Endodermal cell (in vitro differentiated cells): Measurements from ENCODE around the gene INTS6. TPM values are rescaled to one million over a fixed set of nuclear protein-coding genes. Genes with fewer than 3 reads are reported as not detected.

Source experiments
- DNase-seq: peaks from one replicate; pipeline ENCODE4 v3.0.0-alpha.2; 2017
- H3K27ac ChIP-seq: 2 replicates; pipeline ENCODE4 v1.5.1; 2013; ENCODE audit warnings: mild to moderate bottlenecking, low read depth, low read length, moderate library complexity
- H3K27me3 ChIP-seq: 2 replicates; pipeline ENCODE4 v1.6.1; 2013; ENCODE audit warnings: mild to moderate bottlenecking, low read length, moderate library complexity; ENCODE audit not compliant: insufficient read depth, control insufficient read depth, poor library complexity, severe bottlenecking
- H3K36me3 ChIP-seq: 2 replicates; pipeline ENCODE4 v1.7.0; 2013; ENCODE audit warnings: mild to moderate bottlenecking, low read length, moderate library complexity; ENCODE audit not compliant: control insufficient read depth, insufficient read depth
- H3K4me1 ChIP-seq: one replicate; pipeline ENCODE4 v1.7.0; 2013; ENCODE audit warnings: low read length; ENCODE audit not compliant: control insufficient read depth, insufficient read depth
- H3K4me3 ChIP-seq: 2 replicates; pipeline ENCODE4 v1.5.1; 2013; ENCODE audit warnings: mild to moderate bottlenecking, low read length, moderate library complexity
- H3K9ac ChIP-seq: 2 replicates; pipeline ENCODE4 v1.6.1; 2013; ENCODE audit warnings: mild to moderate bottlenecking, low read length, moderate library complexity; ENCODE audit not compliant: poor library complexity, severe bottlenecking; ENCODE audit errors: extremely low read depth
- H3K9me3 ChIP-seq: 2 replicates; pipeline ENCODE4 v1.6.1; 2013; ENCODE audit warnings: mild to moderate bottlenecking, low read length, moderate library complexity; ENCODE audit not compliant: control insufficient read depth
- H3K27ac Mint-ChIP-seq: 2 replicates; pipeline ENCODE4 v1.8.0; 2020; ENCODE audit warnings: mixed read lengths
- H3K27me3 Mint-ChIP-seq: 2 replicates; pipeline ENCODE4 v1.8.0; 2021; ENCODE audit warnings: mild to moderate bottlenecking, mixed read lengths; ENCODE audit not compliant: insufficient read depth
- H3K36me3 Mint-ChIP-seq: 2 replicates; pipeline ENCODE4 v1.8.0; 2020; ENCODE audit warnings: low read depth, mixed read lengths
- H3K4me1 Mint-ChIP-seq: 2 replicates; pipeline ENCODE4 v1.8.0; 2020; ENCODE audit warnings: mixed read lengths
- H3K4me3 Mint-ChIP-seq: 2 replicates; pipeline ENCODE4 v1.8.0; 2020; ENCODE audit warnings: mild to moderate bottlenecking, moderate library complexity, mixed read lengths
- H3K9me3 Mint-ChIP-seq: 2 replicates; pipeline ENCODE4 v1.8.0; 2020; ENCODE audit warnings: mild to moderate bottlenecking, mixed read lengths
- WGBS, 2 experiments: methylation state at CpG; one replicate each; pipeline versions ENCODE4 v1.1.5 to v1.1.7; 2013; ENCODE audit warnings: missing lambda C conversion rate in 2 of 2, mixed read lengths in 1 of 2; ENCODE audit not compliant: insufficient coverage in 1 of 2, insufficient read length in 1 of 2; 5-methylcytosine and 5-hydroxymethylcytosine counted together
- total RNA-seq, 2 donors: library from RNA; stranded (reverse); fragmentation: NEBNext Ultra II Directional in 1 of 2; extraction: Animal tissue kit (Norgen Biotek cat#: 25700) in 1 of 2; gene quantifications; 2 replicates in 1 of 2; 3 replicates in 1 of 2; pipeline ENCODE4 v1.2.1, GENCODE V29; 2021
- TF ChIP-seq, protein P1 (sequence below): fragments of 200-600 bp; sonication (generic); conservative IDR thresholded peaks from 2 replicates; pipeline ENCODE4 v1.5.0; 2021; ENCODE audit warnings: antibody characterized with exemption, mild to moderate bottlenecking

INTS6 gene
- total RNA-seq, 2 donors from 2014 or later = 42.4 to 62.1 TPM

- H3K27ac Mint-ChIP-seq = no peak overlapping the region
- TF ChIP-seq, protein P1, sequence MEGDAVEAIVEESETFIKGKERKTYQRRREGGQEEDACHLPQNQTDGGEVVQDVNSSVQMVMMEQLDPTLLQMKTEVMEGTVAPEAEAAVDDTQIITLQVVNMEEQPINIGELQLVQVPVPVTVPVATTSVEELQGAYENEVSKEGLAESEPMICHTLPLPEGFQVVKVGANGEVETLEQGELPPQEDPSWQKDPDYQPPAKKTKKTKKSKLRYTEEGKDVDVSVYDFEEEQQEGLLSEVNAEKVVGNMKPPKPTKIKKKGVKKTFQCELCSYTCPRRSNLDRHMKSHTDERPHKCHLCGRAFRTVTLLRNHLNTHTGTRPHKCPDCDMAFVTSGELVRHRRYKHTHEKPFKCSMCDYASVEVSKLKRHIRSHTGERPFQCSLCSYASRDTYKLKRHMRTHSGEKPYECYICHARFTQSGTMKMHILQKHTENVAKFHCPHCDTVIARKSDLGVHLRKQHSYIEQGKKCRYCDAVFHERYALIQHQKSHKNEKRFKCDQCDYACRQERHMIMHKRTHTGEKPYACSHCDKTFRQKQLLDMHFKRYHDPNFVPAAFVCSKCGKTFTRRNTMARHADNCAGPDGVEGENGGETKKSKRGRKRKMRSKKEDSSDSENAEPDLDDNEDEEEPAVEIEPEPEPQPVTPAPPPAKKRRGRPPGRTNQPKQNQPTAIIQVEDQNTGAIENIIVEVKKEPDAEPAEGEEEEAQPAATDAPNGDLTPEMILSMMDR = no peak
These were observed 25.0 kb upstream of the INTS6 start for GRCh38 chr13:51477653-51478324.

GRCh38 chr13:51477149-51477548, 24.3 kb upstream of the INTS6 start:
- Histone ChIP-seq H3K27me3 (no peaks in the 10 kb centered on the region), H3K36me3 (no peaks in the 10 kb centered on the region), H3K27ac (no peak overlapping the region), H3K4me1 (no peaks in the 10 kb centered on the region), H3K4me3 (no peak overlapping the region), H3K9ac (no peak overlapping the region), H3K9me3 (no peaks in the 10 kb centered on the region)
- Mint-ChIP-seq H3K27me3 (no peaks in the 10 kb centered on the region), H3K36me3 (no peaks in the 10 kb centered on the region), H3K4me1 (no peaks in the 10 kb centered on the region), H3K4me3 (no peak overlapping the region), H3K27ac (no peak overlapping the region), H3K9me3 (no peaks in the 10 kb centered on the region)
- no peak for DNase-seq
- 89 to 90% methylated on average over 1 to 3 of the region's 3 CpGs for WGBS, 2 experiments
- TF ChIP-seq, protein P1 = no peak

More at GRCh38 chr13:51477653-51478324, 25.0 kb upstream of the INTS6 start:
- DNase-seq = no peak
- H3K9me3 ChIP-seq = no peaks in the 10 kb centered on the region
- no peak overlapping the region for H3K27ac ChIP-seq
- Mint-ChIP-seq H3K4me1 (no peaks in the 10 kb centered on the region), H3K27me3 (no peaks in the 10 kb centered on the region), H3K4me3 (no peak overlapping the region), H3K36me3 (no peaks in the 10 kb centered on the region), H3K9me3 (peaks cover under 1% of the 10 kb centered on the region)
- H3K4me1 ChIP-seq = no peaks in the 10 kb centered on the region
- H3K27me3 ChIP-seq = no peaks in the 10 kb centered on the region
- no peak overlapping the region for H3K9ac ChIP-seq
- no peak overlapping the region for H3K4me3 ChIP-seq
- WGBS, 2 experiments = 100% methylated on average over 1 of the region's 2 CpGs; no CpG with 5 or more reads in 1 of the 2 experiments
- H3K36me3 ChIP-seq = no peaks in the 10 kb centered on the region

DNA sequence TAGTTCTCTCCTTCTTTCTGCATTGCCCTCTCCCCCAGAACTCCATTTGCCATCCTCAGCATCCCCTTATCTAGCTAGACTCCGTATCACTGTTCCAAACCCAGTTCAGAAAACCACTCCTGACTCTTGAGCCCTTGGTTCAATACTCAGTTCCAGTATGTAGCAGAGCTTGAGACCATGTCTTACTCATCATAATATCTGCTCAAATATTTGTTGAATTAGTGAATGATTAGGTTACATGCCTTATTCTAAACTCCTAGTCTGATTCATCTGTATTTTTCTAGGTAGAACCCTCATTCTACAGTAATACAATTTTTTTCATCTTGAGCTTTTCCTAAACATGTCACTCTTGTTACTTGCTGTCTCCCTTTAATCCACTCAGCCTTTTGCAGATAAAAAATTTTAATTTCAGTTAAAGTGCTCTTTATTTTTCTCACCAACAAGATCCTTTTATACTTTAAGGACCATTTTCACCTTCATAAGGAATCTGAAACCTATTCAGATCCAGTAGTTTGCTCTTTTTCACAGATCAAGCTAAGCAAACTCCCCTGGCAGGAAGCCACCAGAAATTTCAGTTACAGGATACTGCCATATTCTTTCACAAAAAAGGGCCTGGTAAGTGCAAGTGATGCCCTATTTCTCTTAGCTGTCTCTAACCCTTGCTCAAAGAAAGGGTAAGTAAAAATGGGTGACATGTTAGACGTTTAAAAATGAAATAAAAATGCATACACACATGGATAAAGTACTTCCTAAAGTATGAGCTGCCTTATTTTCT, 23.1 kb upstream of the INTS6 start:
- Histone ChIP-seq H3K9me3 (no peaks in the 10 kb centered on the region), H3K27ac (no peak overlapping the region), H3K4me1 (no peaks in the 10 kb centered on the region), H3K36me3 (no peaks in the 10 kb centered on the region), H3K4me3 (no peak overlapping the region), H3K27me3 (no peaks in the 10 kb centered on the region), H3K9ac (no peak overlapping the region)
- no peak overlapping the region for H3K4me3 Mint-ChIP-seq
- 90 to 98% methylated on average over 1 of the region's 2 CpGs for WGBS, 2 experiments
- no peaks in the 10 kb centered on the region for H3K27me3 Mint-ChIP-seq
- TF ChIP-seq, protein P1 = no peak
- DNase-seq = no peak
- no peaks in the 10 kb centered on the region for H3K4me1 Mint-ChIP-seq
- H3K36me3 Mint-ChIP-seq = no peaks in the 10 kb centered on the region
- H3K27ac Mint-ChIP-seq = no peak overlapping the region
- no peaks in the 10 kb centered on the region for H3K9me3 Mint-ChIP-seq
